Body of pancreas (tissue), 4 donors: ENCODE results near the gene REPIN1. TPM values are rescaled to one million over a fixed set of nuclear protein-coding genes. Genes with fewer than 3 reads are reported as not detected.
A peak's percentile ranks its signal among the peaks of the same experiment; 100 is the strongest.

Experiments used
- ATAC-seq: fragments of 150-250 bp; one replicate; pipeline ENCODE4 v1.9.1; 2016
- DNase-seq, 4 donors: peaks; one replicate each; pipeline ENCODE4 v3.0.0-alpha.2; 2019
- H3K27ac ChIP-seq, 4 donors: fragments of 200-600 bp; sonication (generic); 1 replicate in 3 of 4; 2 replicates in 1 of 4; pipeline versions ENCODE4 v1.5.1 to v1.6.1; 2016 to 2019; ENCODE audit warnings: mild to moderate bottlenecking in 1 of 4, mixed read lengths in 1 of 4, moderate library complexity in 1 of 4
- H3K27me3 ChIP-seq, 2 donors: fragments of 200-600 bp; sonication (generic); one replicate each; pipeline ENCODE4 v1.6.0; 2016; ENCODE audit warnings: mild to moderate bottlenecking in 1 of 2
- H3K36me3 ChIP-seq, 2 donors: fragments of 200-600 bp; sonication (generic); replicated peaks in 1 of 2; 2 replicates each; pipeline ENCODE4 v1.5.1; 2016; ENCODE audit warnings: low read depth in 2 of 2; ENCODE audit not compliant: insufficient read depth in 1 of 2
- H3K4me1 ChIP-seq: fragments of 200-600 bp; sonication (generic); one replicate; pipeline ENCODE4 v1.6.0; 2016
- H3K4me3 ChIP-seq, 2 donors: fragments of 200-600 bp; sonication (generic); 1 replicate in 1 of 2; 2 replicates in 1 of 2; pipeline ENCODE4 v1.5.1; 2016 to 2019
- H3K9me3 ChIP-seq, 3 donors: fragments of 200-600 bp; sonication (generic); 1 replicate in 2 of 3; 2 replicates in 1 of 3; pipeline ENCODE4 v1.5.1; 2016
- POLR2A ChIP-seq, 3 donors: fragments of 450-650 bp; IDR thresholded peaks; one replicate each; pipeline ENCODE4 v1.6.1; 2016; ENCODE audit warnings: antibody characterized with exemption in 3 of 3, mild to moderate bottlenecking in 2 of 3
- WGBS, 2 donors: methylation state at CpG; one replicate each; pipeline ENCODE4 v1.1.5; 2017; 5-methylcytosine and 5-hydroxymethylcytosine counted together
- intact Hi-C: fragments of 100-400 bp; cut with DNase I; formaldehyde crosslinking; loops from one replicate; pipeline ENCODE4 v1.15.1; 2023
- total RNA-seq, 2 donors: library from RNA; depleted of rRNA; stranded (reverse); fragments of >200 nt; gene quantifications; one replicate each; pipeline ENCODE4 v1.1.0, GENCODE V29; 2016
- TF ChIP-seq, protein P1 (sequence below), 7 experiments: fragments of 450-650 bp in 4 of 7; fragments of 200-600 bp in 3 of 7; sonication (generic) in 3 of 7; IDR thresholded peaks; one replicate each; pipeline ENCODE4 v1.5.1; 2016 to 2019; ENCODE audit warnings: antibody characterized with exemption in 7 of 7

Gene REPIN1
- total RNA-seq, 2 donors from 2014 or later, result 77.0 to 117 TPM

DNA sequence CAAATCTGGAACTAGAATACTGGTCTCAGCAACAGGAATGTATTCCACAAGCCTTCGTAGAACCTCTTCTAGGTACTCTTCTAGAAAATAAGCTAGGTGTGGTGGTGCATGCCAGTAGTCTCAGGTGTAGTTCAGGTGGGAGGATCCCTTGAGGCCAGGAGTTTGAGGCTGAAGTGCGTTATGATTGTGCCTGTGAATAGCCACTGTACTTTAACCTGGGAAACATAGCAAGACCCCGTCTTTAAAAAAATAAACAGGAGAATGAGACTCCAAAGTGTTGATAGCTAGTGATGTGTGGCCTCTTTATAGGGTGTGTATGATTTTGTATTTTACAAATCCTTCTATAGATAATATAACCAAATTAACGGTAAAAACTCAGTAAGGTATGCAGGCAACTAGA, 9.0 kb downstream of the REPIN1 start:
- Histone ChIP-seq H3K9me3 (no peaks in the 10 kb centered on the region), H3K36me3 (peaks cover 0 to 2% of the 10 kb centered on the region in 2 donors), H3K27me3 (no peaks in the 10 kb centered on the region), H3K27ac (peak overlapping the region; percentile 92 to 98 (median 95)), H3K4me3 (no peak overlapping the region), H3K4me1 (peaks cover 72% of the 10 kb centered on the region)
- 15% methylated on average over 4 of the region's 4 CpGs for WGBS, 2 donors
- intact Hi-C loops, result no loop called here
- DNase-seq, result no peak
- ATAC-seq, result no peak
- no peak for TF ChIP-seq POLR2A (IDR thresholded peaks at IDR 0.05)
- TF ChIP-seq, protein P1, sequence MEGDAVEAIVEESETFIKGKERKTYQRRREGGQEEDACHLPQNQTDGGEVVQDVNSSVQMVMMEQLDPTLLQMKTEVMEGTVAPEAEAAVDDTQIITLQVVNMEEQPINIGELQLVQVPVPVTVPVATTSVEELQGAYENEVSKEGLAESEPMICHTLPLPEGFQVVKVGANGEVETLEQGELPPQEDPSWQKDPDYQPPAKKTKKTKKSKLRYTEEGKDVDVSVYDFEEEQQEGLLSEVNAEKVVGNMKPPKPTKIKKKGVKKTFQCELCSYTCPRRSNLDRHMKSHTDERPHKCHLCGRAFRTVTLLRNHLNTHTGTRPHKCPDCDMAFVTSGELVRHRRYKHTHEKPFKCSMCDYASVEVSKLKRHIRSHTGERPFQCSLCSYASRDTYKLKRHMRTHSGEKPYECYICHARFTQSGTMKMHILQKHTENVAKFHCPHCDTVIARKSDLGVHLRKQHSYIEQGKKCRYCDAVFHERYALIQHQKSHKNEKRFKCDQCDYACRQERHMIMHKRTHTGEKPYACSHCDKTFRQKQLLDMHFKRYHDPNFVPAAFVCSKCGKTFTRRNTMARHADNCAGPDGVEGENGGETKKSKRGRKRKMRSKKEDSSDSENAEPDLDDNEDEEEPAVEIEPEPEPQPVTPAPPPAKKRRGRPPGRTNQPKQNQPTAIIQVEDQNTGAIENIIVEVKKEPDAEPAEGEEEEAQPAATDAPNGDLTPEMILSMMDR (IDR thresholded peaks at IDR 0.05), result no peak

DNA sequence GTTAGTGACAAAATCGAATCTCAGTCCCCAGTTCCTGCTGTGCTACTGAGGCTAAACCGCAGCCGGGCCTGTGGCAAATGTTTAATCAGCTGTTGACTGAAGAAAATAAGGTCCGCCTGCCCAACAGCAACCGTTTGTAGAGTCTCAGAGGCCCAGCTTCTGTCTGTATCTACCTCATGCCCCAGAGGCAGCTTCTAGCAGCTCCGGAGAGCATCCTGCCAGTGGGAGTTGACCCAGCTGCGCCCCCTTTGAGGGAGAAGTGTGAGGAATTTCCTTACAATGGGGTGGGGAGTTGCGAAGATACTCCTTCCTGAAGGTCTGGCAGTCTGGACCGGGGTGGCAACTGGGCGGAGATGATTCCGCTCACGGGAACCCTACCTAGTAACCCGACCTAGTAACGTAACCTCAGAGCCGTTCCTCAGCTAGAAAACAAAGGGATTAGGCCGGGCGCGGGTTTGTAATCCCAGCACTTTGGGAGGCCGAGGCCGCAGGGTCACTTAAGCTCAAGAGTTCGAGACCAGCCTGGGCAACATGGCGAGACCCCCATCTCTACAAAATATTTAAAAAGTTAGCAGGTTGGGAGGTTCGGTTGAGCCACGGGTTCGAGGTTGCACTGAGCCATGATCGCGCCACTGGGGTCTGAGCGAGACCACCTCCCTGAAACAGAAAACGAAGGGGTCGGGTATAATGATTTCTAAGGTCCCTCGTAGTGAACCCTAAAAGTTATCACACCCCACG, 9.7 kb downstream of the REPIN1 start:
- peaks cover 68% of the 10 kb centered on the region for H3K4me1 ChIP-seq
- ATAC-seq (peak; percentile 45), DNase-seq (peak; percentile 67 to 78 (median 74))
- no peaks in the 10 kb centered on the region for H3K27me3 ChIP-seq
- H3K36me3 ChIP-seq, result no peaks in the 10 kb centered on the region
- TF ChIP-seq POLR2A (IDR thresholded peaks at IDR 0.05), result no peak
- TF ChIP-seq, protein P1 (IDR thresholded peaks at IDR 0.05), result peak in 2 of 7 experiments; percentile 9 to 17
- peak overlapping the region; percentile 92 to 98 (median 95) for H3K27ac ChIP-seq
- peak overlapping the region; percentile 27 to 33 for H3K4me3 ChIP-seq
- WGBS, 2 donors, result 1 to 4% methylated on average over 26 to 32 of the region's 32 CpGs
- intact Hi-C loops, result no loop called here
- H3K9me3 ChIP-seq, result no peaks in the 10 kb centered on the region

DNA sequence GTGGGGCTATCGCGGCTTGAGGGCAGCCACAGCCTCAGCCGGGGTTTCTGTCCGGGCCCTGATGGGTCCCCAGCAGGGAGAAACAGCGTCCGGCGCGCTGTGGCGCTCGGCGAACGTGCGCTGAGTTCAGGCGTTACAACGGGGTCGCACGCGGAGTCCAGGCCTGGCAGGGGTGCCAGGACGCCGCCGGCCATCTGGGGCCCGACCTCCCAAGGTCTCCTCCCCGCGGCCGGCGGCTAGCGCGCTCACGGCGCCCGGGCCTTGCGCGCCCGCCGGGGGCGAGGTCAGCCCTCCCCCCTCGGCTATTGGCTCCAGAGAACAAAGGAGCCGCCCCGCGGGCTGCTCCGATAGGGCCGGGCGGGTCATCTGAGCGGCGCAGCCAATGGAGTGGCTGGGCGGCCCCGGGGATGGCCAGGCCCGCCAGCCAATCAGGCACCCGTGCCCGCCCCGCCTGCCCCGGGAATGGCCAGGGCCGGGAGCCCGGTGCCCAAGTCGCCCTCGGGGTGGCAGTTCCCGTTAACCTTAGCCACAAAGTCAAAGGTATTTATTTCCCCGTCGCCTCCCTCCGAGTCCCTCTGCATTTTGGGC, 10.3 kb downstream of the REPIN1 start, which contains the start of gene ZNF775:
Gene ZNF775 (plus strand): TSS at position 478 of the 588 bp plus-strand sequence. CDS start 9,141 bp downstream, outside the sequence.
- H3K4me3 ChIP-seq, result peak within 1 kb of the TSS; percentile 33 to 80
- no peaks in the 10 kb centered on the region for H3K27me3 ChIP-seq
- peak within 1 kb of the TSS; percentile 92 to 98 (median 95) for H3K27ac ChIP-seq
- peaks cover 64% of the 10 kb centered on the region for H3K4me1 ChIP-seq
- TF ChIP-seq, protein P1 (IDR thresholded peaks at IDR 0.05), result peak in 1 of 7 experiments; percentile 4
- peak; percentile 84 to 88 (median 86) for TF ChIP-seq POLR2A (IDR thresholded peaks at IDR 0.05)
- H3K36me3 ChIP-seq, result no peaks in the 10 kb centered on the region
- H3K9me3 ChIP-seq, result no peaks in the 10 kb centered on the region
- ATAC-seq (peak; percentile 95), DNase-seq (peak; percentile 97)
- 0 to 1% methylated on average over 1 to 55 of the region's 60 CpGs for WGBS, 2 donors
- intact Hi-C loops, result no loop called here

DNA sequence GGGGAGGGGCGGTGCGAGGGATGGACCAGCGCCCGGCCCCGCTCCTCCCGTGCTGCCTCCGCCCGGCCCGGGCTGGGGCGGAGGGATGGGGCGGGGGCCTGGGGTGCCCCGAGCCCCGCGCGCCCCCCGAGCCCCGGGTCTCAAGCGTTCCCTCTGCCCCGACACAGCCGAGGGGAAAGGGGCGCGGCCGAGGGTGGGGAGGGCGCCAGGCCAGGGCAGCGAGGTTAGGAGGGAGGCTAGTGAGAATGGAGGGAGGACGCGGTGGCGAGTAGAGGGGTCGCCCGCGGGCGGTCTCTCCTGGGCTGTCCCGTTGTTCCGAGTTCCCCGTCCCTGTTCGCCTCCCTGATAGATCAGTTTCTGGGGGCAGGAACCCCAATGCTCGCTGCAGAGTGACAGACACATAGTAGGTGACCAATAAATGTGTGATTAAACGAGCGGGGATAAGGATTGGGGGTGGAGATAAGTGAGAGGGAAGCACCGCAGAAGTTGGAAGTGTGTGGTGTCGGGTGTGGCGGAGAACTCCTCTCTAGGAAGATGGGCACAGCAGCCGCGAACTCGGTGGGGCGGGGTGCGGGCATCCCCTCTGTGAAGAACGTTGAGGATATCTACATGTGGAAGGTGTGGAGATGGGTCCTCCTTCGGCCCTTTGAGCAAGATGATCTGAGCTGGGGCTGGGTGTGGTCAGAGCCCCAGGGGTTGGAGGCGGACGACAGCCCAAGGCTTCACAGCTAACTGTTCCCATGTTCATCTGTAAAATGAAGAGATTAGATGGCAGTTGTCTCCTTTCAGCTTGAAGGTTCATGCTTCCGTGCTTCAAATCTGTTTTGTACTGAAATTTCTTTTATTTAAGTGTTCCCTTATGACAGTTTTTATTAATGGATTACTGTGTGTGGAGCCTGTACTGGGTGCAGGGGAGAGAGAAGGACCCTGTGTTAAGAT, 11.1 kb downstream of the REPIN1 start:
- TF ChIP-seq POLR2A (IDR thresholded peaks at IDR 0.05), result no peak
- TF ChIP-seq, protein P1 (IDR thresholded peaks at IDR 0.05), result no peak
- H3K4me1 ChIP-seq, result peaks cover 64% of the 10 kb centered on the region
- peak; percentile 3 for ATAC-seq
- intact Hi-C loops, result no loop called here
- H3K27ac ChIP-seq, result peak overlapping the region; percentile 92 to 98 (median 95)
- DNase-seq, result no peak
- WGBS, 2 donors, result 2 to 3% methylated on average over 29 to 51 of the region's 52 CpGs
- H3K27me3 ChIP-seq, result no peaks in the 10 kb centered on the region
- H3K4me3 ChIP-seq, result peak overlapping the region; percentile 22 to 80
- no peaks in the 10 kb centered on the region for H3K9me3 ChIP-seq
- no peaks in the 10 kb centered on the region for H3K36me3 ChIP-seq
